Measurements from ENCODE around the gene KLC3.

KLC3 gene

GRCh38 chr19:45340232-45340898 lies at the start of gene KLC3:
KLC3 (plus strand) TSS chr19:45340750; CDS start chr19:45345542, 4,792 bp downstream.
- DNase-seq (ENCODE audit: low spot score), result peak; percentile 75

DNA sequence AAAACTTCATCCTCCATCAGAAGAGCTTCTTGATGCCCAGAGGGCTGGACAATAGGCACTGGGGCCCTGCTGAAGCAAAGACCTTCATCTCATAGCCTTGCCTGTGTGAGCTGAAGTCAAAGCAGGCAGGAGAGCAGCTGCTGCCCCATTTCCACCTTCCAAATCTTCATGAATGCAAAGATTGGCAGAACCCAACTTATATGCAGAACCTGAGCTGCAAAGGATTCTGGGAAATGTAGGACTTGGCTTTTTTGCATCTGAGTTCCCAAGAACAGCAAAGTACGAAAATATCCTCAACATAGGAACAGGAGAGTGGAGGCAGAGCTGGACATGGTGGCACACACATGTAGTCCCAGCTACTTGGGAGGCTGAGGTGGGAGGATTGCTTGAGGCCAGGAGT lies 48.7 kb upstream of the KLC3 start:
- DNase-seq (ENCODE audit: low spot score), result no peak
- TF ChIP-seq CTCF (IDR thresholded peaks at IDR 0.05; ENCODE audit: extremely low read depth, missing control alignments), result no peak

More at GRCh38 chr19:45340232-45340898, at the start of gene KLC3:
- no peak for TF ChIP-seq CTCF (IDR thresholded peaks at IDR 0.05; ENCODE audit: extremely low read depth, missing control alignments)

GRCh38 chr19:45293682-45294081 lies 46.9 kb upstream of the KLC3 start:
- no peak for TF ChIP-seq CTCF (IDR thresholded peaks at IDR 0.05; ENCODE audit: extremely low read depth, missing control alignments)
- no peak for DNase-seq (ENCODE audit: low spot score)

DNA sequence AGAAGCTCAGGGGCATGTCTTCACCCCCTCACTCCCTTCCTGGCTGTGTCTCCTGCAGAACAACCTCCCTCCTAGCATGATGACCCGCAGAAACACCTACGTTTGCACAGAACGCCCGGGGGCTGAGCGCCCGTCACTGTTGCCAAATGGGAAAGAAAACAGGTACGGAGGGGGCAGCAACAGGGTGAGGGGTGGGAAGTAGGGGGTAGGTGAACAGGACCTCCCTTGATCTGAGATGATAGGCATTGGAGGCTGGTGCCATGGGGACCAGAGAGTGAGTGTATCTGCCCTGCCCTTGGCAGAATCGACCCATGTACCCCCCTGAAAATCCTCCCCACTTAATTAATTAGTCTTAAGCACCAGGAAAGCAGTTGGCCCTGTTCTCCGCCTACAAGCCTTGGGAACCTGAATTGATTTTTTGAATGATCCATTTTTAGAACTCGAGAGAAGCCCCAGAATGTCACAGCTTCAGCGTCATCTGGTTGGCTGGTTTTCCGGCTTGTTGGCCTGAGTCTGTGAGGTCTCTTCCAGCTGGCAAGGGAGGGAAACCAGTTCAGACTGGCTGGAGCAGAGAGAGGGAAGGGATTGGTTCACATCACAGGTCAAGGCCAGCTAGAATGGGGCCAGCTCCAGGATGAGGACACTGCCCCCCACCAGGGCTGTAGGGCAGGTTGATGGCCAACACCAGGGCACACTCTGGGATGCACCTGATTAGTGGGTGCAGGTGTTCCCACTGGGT lies 46.1 kb upstream of the KLC3 start:
- TF ChIP-seq CTCF (IDR thresholded peaks at IDR 0.05; ENCODE audit: extremely low read depth, missing control alignments), result no peak
- no peak for DNase-seq (ENCODE audit: low spot score)

GRCh38 chr19:45295873-45296272 lies 44.7 kb upstream of the KLC3 start:
- DNase-seq (ENCODE audit: low spot score), result no peak
- TF ChIP-seq CTCF (IDR thresholded peaks at IDR 0.05; ENCODE audit: extremely low read depth, missing control alignments), result no peak

DNA sequence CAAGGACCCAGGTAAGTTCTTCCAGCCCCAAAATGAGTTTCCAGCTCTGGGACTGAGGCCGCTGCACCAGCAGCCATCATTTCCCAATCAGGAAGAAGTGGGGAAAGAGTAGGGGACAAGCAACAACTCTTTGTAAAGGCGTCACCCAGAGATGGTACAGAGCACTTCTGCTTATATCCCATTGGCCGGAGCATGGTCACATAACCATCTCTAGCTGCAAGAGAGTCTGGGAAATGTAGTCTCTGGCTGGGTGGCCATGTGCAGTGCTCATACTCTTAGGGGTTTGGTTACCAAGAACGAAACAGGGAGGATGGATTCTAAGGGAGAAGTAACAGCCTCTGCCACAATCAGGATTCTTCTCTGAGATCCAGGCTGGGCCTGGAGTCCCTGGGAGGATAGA lies 44.2 kb upstream of the KLC3 start:
- no peak for TF ChIP-seq CTCF (IDR thresholded peaks at IDR 0.05; ENCODE audit: extremely low read depth, missing control alignments)

GRCh38 chr19:45297674-45298073 lies 42.9 kb upstream of the KLC3 start:
- no peak for DNase-seq (ENCODE audit: low spot score)
- no peak for TF ChIP-seq CTCF (IDR thresholded peaks at IDR 0.05; ENCODE audit: extremely low read depth, missing control alignments)

More for the DNA sequence above, 44.2 kb upstream of the KLC3 start:
- DNase-seq (ENCODE audit: low spot score), result no peak

Data from GM20000 (cell line).